ENCODE data around the gene WDR13. TPM values are rescaled to one million over a fixed set of nuclear protein-coding genes. Genes with fewer than 3 reads are reported as not detected.
A peak's percentile ranks its signal among the peaks of the same experiment; 100 is the strongest.

WDR13 gene
- polyA plus RNA-seq, 6 donors from 2014 or later = 54.4 to 85.0 (median 61.3) TPM

DNA sequence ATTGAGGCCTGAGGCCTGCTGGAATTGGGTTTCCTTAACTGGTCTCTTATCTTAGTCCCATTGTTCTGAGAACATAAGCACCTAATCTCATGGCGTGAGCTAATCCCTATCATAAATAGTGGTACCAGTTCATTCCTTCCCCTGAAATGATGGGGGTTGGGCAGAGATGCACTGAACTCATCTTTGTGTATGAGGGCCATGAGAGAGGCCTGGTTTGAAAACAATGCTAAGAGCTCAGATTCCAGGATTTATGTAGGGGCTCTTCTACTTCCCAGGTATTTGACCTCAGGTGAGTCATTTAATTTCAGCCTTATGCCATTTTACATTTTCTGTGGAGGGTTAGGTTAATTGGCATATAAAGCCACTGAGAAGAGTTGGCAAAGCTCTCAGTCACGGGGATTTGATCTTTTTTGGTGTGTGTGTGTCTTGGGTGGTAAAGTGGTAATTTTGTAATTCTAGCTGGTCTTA lies 18.6 kb upstream of the WDR13 start:
- no peaks in the 10 kb centered on the region for H3K27me3 Mint-ChIP-seq
- H3K4me1 Mint-ChIP-seq = peaks cover 15 to 28% (median 24%) of the 10 kb centered on the region in 3 donors
- H3K36me3 Mint-ChIP-seq = peaks cover 0 to 13% of the 10 kb centered on the region in 2 donors
- no peak for DNase-seq
- ATAC-seq (ENCODE audit: low read depth in 2 of 2) = no peak
- H3K27ac Mint-ChIP-seq = peak overlapping the region in 2 of 6 donors; percentile 1 to 35
- peaks cover 0 to 2% (median 0%) of the 10 kb centered on the region in 7 donors for H3K9me3 Mint-ChIP-seq
- H3K4me3 Mint-ChIP-seq = peak overlapping the region in 2 of 8 donors; percentile 17 to 34

DNA sequence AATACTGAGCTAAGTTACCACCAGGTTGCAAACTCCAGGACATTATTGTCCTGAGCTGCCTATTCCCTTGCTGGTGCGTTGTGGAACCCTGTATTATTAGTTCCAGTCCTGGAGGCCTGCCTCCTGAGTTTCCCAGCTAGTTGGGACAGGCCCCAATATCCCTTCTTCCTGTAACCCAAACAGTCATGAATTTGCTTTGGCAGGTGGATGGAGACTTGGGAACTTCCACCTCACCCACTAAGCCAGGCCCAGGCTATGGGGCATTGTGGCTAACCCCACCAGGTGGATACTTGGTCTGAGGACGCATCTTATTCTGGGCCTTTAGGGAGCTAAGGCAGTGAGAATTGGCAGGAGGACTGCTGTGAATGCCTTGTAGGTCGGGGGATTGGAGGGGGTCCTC lies 18.0 kb upstream of the WDR13 start:
- peaks cover 0 to 13% of the 10 kb centered on the region in 2 donors for H3K36me3 Mint-ChIP-seq
- H3K27me3 Mint-ChIP-seq = no peaks in the 10 kb centered on the region
- no peaks in the 10 kb centered on the region for H3K9me3 Mint-ChIP-seq
- DNase-seq (no peak), ATAC-seq (ENCODE audit: low read depth in 2 of 2) (no peak)
- H3K4me1 Mint-ChIP-seq = peaks cover 15 to 28% (median 19%) of the 10 kb centered on the region in 3 donors
- H3K27ac Mint-ChIP-seq = peak overlapping the region in 3 of 6 donors; percentile 1 to 62 (median 56)
- H3K4me3 Mint-ChIP-seq = peak overlapping the region in 2 of 8 donors; percentile 43 to 44

- Mint-ChIP-seq H3K4me1 (peaks cover 7 to 16% (median 11%) of the 10 kb centered on the region in 3 donors), H3K27ac (peak overlapping the region in 1 of 6 donors; percentile 75), H3K9me3 (peaks cover 0 to 2% (median 0%) of the 10 kb centered on the region in 7 donors), H3K27me3 (no peaks in the 10 kb centered on the region), H3K36me3 (peaks cover 0 to 6% of the 10 kb centered on the region in 2 donors), H3K4me3 (no peak overlapping the region)
- no peak for DNase-seq
- no peak for ATAC-seq (ENCODE audit: low read depth in 2 of 2)
These were observed 16.6 kb upstream of the WDR13 start for GRCh38 chrX:48580662-48581061.

DNA sequence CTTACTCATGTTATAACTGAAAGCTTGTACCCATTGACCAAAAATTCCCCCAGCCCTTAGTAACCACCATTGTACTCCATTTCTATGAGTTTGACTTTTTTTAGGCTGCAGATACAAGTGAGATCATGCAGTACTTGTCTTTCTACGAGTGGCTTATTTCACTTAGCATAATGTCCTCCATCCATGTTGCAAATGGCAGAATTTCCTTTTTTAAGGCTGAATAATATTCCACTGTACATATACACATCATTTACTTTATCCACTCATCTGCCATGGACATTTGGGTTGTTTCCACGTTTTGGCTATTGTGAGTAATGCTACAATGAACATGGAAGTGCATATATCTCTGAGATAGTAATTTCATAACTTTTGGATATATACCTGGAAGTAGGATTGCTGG lies 12.6 kb upstream of the WDR13 start:
- H3K4me3 Mint-ChIP-seq = no peak overlapping the region
- peaks cover 0 to 2% (median 0%) of the 10 kb centered on the region in 7 donors for H3K9me3 Mint-ChIP-seq
- no peak for DNase-seq
- no peaks in the 10 kb centered on the region for H3K36me3 Mint-ChIP-seq
- no peaks in the 10 kb centered on the region for H3K27me3 Mint-ChIP-seq
- H3K4me1 Mint-ChIP-seq = peaks cover 0 to 4% (median 3%) of the 10 kb centered on the region in 3 donors
- no peak overlapping the region for H3K27ac Mint-ChIP-seq
- no peak for ATAC-seq (ENCODE audit: low read depth in 2 of 2)

GRCh38 chrX:48589482-48590162 lies 7.7 kb upstream of the WDR13 start:
- ATAC-seq (ENCODE audit: low read depth in 2 of 2) = no peak
- DNase-seq = no peak
- no peaks in the 10 kb centered on the region for H3K36me3 Mint-ChIP-seq
- peaks cover 0 to 2% (median 0%) of the 10 kb centered on the region in 7 donors for H3K9me3 Mint-ChIP-seq
- H3K27me3 Mint-ChIP-seq = peaks cover 0 to 3% (median 0%) of the 10 kb centered on the region in 3 donors
- H3K4me3 Mint-ChIP-seq = no peak overlapping the region
- H3K27ac Mint-ChIP-seq = no peak overlapping the region
- no peaks in the 10 kb centered on the region for H3K4me1 Mint-ChIP-seq

GRCh38 chrX:48590203-48591103 lies 6.8 kb upstream of the WDR13 start:
- DNase-seq (no peak), ATAC-seq (ENCODE audit: low read depth in 2 of 2) (no peak)
- H3K9me3 Mint-ChIP-seq = peaks cover 0 to 2% (median 0%) of the 10 kb centered on the region in 7 donors
- H3K27ac Mint-ChIP-seq = peak overlapping the region in 1 of 6 donors; percentile 60
- no peaks in the 10 kb centered on the region for H3K36me3 Mint-ChIP-seq
- no peak overlapping the region for H3K4me3 Mint-ChIP-seq
- peaks cover 0 to 3% (median 0%) of the 10 kb centered on the region in 3 donors for H3K27me3 Mint-ChIP-seq
- no peaks in the 10 kb centered on the region for H3K4me1 Mint-ChIP-seq

GRCh38 chrX:48591255-48591791 lies 6.0 kb upstream of the WDR13 start:
- H3K9me3 Mint-ChIP-seq = no peaks in the 10 kb centered on the region
- no peak for DNase-seq

GRCh38 chrX:48592971-48593370 lies 4.3 kb upstream of the WDR13 start:
- no peak for ATAC-seq (ENCODE audit: low read depth in 2 of 2)
- H3K4me3 Mint-ChIP-seq = no peak overlapping the region
- H3K36me3 Mint-ChIP-seq = peaks cover 0 to 9% of the 10 kb centered on the region in 2 donors
- no peak overlapping the region for H3K27ac Mint-ChIP-seq
- peaks cover 8 to 10% (median 9%) of the 10 kb centered on the region in 3 donors for H3K4me1 Mint-ChIP-seq
- peaks cover 0 to 3% (median 0%) of the 10 kb centered on the region in 3 donors for H3K27me3 Mint-ChIP-seq
- peaks cover 0 to 6% (median 0%) of the 10 kb centered on the region in 7 donors for H3K9me3 Mint-ChIP-seq
- DNase-seq = no peak

More at GRCh38 chrX:48591255-48591791, 6.0 kb upstream of the WDR13 start:
- peaks cover 0 to 3% (median 0%) of the 10 kb centered on the region in 3 donors for H3K27me3 Mint-ChIP-seq
- H3K4me1 Mint-ChIP-seq = no peaks in the 10 kb centered on the region
- H3K27ac Mint-ChIP-seq = no peak overlapping the region
- peak overlapping the region in 1 of 8 donors; percentile 30 for H3K4me3 Mint-ChIP-seq
- no peaks in the 10 kb centered on the region for H3K36me3 Mint-ChIP-seq
- no peak for ATAC-seq (ENCODE audit: low read depth in 2 of 2)

DNA sequence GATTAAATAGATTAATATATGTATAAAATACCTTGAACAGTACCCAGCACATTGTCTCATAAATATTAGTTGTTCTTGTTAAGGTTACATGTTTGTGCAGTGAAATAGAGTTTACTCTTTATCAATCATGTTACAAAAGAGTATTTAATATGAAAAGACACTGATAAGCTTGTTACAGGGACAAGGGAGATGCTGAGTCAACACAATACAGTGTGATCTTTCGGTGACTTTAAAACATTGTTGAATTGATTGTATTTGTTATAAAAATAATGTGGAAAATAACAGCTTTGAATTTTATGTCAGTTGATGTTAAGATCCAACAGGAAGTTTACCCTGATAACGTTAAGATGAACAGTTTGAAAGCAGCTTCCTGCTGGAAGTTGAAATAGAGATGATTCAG lies 1.4 kb upstream of the WDR13 start:
- H3K4me1 Mint-ChIP-seq = peaks cover 12 to 18% (median 17%) of the 10 kb centered on the region in 3 donors
- no peak for ATAC-seq (ENCODE audit: low read depth in 2 of 2)
- DNase-seq = no peak
- peaks cover 0 to 9% of the 10 kb centered on the region in 2 donors for H3K36me3 Mint-ChIP-seq
- peaks cover 0 to 3% (median 0%) of the 10 kb centered on the region in 3 donors for H3K27me3 Mint-ChIP-seq
- H3K27ac Mint-ChIP-seq = no peak overlapping the region
- H3K4me3 Mint-ChIP-seq = no peak overlapping the region
- H3K9me3 Mint-ChIP-seq = peaks cover 0 to 6% (median 0%) of the 10 kb centered on the region in 7 donors

GRCh38 chrX:48598614-48599013 lies 1.3 kb downstream of the WDR13 start:
- Mint-ChIP-seq H3K27me3 (no peaks in the 10 kb centered on the region), H3K36me3 (peaks cover 0 to 9% of the 10 kb centered on the region in 2 donors), H3K27ac (peak overlapping the region in 1 of 6 donors; percentile 99), H3K9me3 (peaks cover 0 to 6% (median 0%) of the 10 kb centered on the region in 7 donors), H3K4me1 (peaks cover 12 to 18% (median 17%) of the 10 kb centered on the region in 3 donors), H3K4me3 (peak overlapping the region in 7 of 8 donors; percentile 94 to 98 (median 98))
- ATAC-seq (ENCODE audit: low read depth in 2 of 2) = no peak
- DNase-seq = no peak

GRCh38 chrX:48599341-48599740 lies 2.0 kb downstream of the WDR13 start:
- H3K4me3 Mint-ChIP-seq = no peak overlapping the region
- no peak for ATAC-seq (ENCODE audit: low read depth in 2 of 2)
- H3K9me3 Mint-ChIP-seq = peaks cover 0 to 6% (median 0%) of the 10 kb centered on the region in 7 donors
- peaks cover 12 to 18% (median 17%) of the 10 kb centered on the region in 3 donors for H3K4me1 Mint-ChIP-seq
- H3K27ac Mint-ChIP-seq = no peak overlapping the region
- peaks cover 0 to 9% of the 10 kb centered on the region in 2 donors for H3K36me3 Mint-ChIP-seq
- DNase-seq = no peak
- H3K27me3 Mint-ChIP-seq = no peaks in the 10 kb centered on the region

- Mint-ChIP-seq H3K9me3 (peaks cover 0 to 6% (median 0%) of the 10 kb centered on the region in 7 donors), H3K36me3 (peaks cover 0 to 9% of the 10 kb centered on the region in 2 donors), H3K4me1 (peaks cover 12 to 18% (median 17%) of the 10 kb centered on the region in 3 donors), H3K27me3 (no peaks in the 10 kb centered on the region), H3K4me3 (no peak overlapping the region), H3K27ac (no peak overlapping the region)
- DNase-seq = no peak
- no peak for ATAC-seq (ENCODE audit: low read depth in 2 of 2)
These were observed 2.9 kb downstream of the WDR13 start for GRCh38 chrX:48600226-48600625.

Data from naive B cell (primary cell).